AG09319 (cell line): ENCODE results near the gene UBE4A.
"Not testable (repeated sequence)": the region's sequence is repeated elsewhere in the genome, so short reads cannot be mapped to it uniquely, and the experiment has no call there.

ENCODE experiments used
- DNase-seq: peaks from one replicate; pipeline ENCODE4 v3.0.0-alpha.2; 2010; ENCODE audit warnings: low read depth; ENCODE audit errors: extremely low read depth
- TF ChIP-seq, protein P1 (sequence below): IDR thresholded peaks from 2 replicates; pipeline ENCODE4 v1.5.1; 2011; ENCODE audit warnings: low read depth, mild to moderate bottlenecking, inconsistent platforms, low read length, moderate library complexity

UBE4A gene

DNA sequence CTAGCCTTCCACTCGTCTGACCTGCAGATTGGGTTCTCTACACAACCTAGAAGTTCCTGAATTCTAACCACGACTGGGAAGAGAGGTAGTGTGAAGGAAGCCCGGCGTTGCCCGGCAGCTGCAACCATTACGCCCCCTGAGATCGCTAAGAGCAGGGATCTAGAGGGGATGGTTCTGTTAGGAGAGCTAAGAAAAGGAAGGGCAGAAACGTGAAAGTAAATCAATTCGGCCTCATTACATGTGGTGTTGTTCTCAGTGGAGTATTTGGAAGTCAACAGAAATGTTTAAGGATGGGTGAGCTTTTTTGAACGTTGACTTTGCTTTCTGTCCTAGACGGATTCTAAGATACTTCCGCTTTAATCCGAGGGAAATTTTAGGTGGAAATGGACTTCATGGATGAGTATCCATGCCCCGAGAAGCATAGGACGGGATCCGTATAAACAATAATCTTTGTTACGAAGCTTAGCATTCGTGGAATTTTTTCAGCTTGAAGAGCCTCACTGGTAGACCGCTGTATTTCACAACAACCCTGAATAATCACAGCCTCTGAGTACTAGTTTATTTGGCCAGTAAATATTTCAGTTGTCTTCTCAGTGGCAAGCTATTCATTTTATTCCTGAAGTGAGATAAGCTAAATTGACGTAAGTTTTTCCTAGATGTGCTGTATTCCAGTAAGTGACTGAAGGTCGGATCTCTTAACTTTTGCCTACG is 42.6 kb downstream of the UBE4A start:
- TF ChIP-seq, protein P1, sequence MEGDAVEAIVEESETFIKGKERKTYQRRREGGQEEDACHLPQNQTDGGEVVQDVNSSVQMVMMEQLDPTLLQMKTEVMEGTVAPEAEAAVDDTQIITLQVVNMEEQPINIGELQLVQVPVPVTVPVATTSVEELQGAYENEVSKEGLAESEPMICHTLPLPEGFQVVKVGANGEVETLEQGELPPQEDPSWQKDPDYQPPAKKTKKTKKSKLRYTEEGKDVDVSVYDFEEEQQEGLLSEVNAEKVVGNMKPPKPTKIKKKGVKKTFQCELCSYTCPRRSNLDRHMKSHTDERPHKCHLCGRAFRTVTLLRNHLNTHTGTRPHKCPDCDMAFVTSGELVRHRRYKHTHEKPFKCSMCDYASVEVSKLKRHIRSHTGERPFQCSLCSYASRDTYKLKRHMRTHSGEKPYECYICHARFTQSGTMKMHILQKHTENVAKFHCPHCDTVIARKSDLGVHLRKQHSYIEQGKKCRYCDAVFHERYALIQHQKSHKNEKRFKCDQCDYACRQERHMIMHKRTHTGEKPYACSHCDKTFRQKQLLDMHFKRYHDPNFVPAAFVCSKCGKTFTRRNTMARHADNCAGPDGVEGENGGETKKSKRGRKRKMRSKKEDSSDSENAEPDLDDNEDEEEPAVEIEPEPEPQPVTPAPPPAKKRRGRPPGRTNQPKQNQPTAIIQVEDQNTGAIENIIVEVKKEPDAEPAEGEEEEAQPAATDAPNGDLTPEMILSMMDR: no peak
- peak; percentile 57 for DNase-seq

DNA sequence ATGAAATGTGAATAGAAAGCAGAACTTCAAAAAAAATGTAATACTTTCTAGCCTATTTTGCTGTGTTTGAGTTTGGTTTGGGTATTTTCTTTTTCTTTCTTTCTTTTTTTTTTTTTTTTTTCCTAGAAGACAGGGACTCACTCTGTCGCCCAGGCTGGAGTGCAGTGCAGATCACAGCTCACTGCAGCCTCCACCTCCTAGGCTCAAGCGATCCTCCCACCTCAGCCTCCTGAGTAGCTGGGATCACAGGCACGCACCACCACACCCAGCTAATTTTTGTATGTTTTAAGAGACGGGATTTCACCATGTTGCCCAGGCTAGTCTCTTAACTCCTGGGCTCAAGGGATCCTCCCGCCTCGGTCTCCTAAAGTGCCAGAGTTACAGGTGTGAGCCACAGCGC is 43.2 kb downstream of the UBE4A start:
- DNase-seq: not testable (repeated sequence)

DNA sequence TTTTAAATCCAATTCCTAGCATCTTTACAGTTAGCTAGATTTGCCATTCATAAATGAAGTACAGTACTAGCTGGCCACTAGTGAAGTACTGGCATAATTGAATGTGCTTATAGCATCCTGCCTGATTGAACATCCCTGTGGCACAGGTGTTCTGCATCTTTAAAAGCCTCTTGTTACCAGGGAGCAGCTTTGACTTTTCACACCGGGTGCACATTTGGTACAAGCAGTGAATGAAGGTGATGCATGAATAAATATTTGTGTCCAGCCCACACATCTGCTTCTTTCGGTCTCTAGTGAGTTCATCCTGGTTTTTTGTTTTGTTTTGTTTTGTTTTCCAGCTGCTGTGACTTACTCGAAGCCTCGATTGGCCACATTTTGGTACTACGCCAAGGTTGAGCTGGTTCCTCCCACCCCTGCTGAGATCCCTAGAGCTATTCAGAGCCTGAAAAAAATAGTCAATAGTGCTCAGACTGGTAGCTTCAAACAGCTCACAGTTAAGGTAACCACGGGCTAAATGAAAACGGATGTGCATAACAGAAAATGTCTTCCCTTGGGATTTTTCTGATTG is 47.3 kb downstream of the UBE4A start:
- TF ChIP-seq, protein P1: no peak
- peak; percentile 24 for DNase-seq

DNA sequence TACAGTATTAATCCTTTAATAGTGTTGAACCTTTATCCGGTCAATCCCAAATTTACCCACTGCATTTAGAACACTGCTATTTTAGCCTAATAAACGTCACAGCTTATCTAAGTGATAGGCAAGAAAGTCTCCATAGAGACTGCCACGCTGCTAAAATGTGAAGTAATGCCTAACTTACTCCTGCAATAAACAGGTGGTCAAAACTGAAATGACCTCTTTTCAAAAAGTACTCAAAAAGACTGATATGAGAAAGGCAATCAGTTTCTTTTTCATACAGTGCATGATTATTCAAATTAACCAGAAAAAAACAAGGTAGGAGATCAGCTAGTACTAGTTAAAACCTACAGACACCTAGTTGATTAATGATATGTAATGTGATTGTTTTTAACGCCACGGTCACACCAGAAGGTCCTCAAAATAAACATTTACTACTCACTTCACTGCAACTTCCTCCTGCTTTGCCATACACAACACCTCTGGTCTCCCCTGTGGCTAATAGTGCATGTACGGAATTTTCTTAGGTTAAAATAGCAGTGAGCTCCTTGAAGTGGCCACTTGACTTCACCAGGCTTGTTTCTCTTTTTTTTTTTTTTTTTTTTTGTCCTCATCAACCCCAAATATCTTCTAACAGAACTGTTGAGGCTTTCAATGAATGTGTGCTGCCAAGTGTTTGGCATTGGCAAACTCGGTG is 50.8 kb downstream of the UBE4A start:
- no peak for DNase-seq

DNA sequence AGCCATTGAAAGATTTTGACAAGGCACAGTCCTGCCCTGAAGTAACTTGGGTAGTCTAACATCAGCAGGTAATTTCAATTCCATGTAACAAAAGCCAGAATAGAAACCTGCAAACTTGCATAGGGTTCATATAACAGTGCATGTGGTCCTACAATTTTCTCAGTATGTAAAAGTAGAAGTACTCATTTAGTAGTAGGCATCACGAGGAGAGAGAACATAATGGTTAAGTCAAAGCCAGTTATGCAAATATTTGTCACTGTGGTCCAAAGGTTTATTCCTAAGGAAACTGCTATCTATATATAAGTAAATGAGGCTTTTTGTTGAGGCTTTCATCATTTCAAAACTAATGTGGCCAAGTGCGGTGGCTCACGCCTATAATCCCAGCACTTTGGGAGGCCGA is 52.1 kb downstream of the UBE4A start:
- DNase-seq: no peak
- TF ChIP-seq, protein P1: no peak

More for the DNA sequence above, 50.8 kb downstream of the UBE4A start:
- TF ChIP-seq, protein P1: no peak

DNA sequence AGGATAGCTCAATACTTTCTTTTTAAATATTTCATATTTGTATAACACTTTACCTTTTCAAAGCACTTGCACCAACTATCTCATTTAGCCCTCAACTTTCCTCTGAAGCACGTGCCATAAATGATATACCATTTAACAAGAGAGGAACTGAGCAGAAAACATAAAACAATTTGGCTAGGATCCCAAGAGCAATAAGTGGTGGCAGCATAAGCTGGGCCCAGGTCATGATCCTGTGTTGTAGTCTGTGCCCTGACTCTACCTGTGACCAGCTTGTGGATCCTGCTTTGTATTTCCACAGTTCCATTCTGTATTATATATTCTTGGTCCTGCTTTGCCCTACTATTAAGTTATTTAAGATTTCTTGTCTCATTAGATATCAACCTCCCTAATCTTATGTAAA is 53.5 kb downstream of the UBE4A start:
- TF ChIP-seq, protein P1: no peak
- no peak for DNase-seq

DNA sequence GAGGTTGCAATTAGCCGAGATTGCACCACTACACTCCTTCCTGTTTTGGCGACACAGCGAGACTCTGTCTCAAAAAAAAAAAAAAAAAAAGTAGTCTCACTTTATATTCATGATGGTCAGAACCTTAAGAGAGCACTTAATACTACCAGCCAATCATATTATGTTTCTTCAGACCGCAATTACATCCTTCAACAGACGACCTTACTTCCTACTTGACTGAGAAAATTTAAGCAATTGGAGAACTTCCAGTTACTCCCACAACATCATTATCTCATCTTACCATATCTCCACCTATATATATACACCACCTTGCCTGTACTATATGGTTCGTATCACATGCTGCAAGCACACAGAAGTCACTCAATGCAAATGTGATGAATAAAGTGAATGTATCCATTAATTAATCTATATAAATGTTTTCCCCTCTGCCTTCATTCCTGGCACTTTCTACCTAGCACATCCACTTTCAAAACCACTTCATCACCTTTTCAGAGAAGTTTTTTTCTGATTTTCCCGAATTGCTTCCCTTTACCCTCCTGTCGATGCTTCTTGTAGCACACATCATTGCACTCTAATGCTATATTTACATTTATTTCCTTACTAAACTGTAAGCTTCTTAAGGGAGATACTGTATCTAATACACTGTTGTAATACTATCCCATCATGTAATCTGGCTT is 55.8 kb downstream of the UBE4A start:
- no peak for DNase-seq
- TF ChIP-seq, protein P1: no peak
